ENCODE results near the gene TAS1R3. TPM values are rescaled to one million over a fixed set of nuclear protein-coding genes. Genes with fewer than 3 reads are reported as not detected.

The TAS1R3 gene
- total RNA-seq, 8 experiments from 2014 or later = 0.65 to 2.3 (median 1.2) TPM

GRCh38 chr1:1291023-1291528 is 40.0 kb upstream of the TAS1R3 start:
- no peak overlapping the region for H3K27ac ChIP-seq
- no peak overlapping the region for H3K4me3 ChIP-seq
- ATAC-seq (replicated peaks in 6 of 8) = peak; percentile 36 to 55 (median 48)

GRCh38 chr1:1291548-1292441 is 39.3 kb upstream of the TAS1R3 start:
- Histone ChIP-seq H3K4me3 (no peak overlapping the region), H3K27ac (no peak overlapping the region), H3K4me1 (replicated peaks in 1 of 2) (peaks cover 15 to 18% of the 10 kb centered on the region in 2 donors)
- in situ Hi-C loops (cut with MboI; ENCODE audit: low pct_unique_long_range_greater_than_20kb in 2 of 9, low sequenced_read_pairs in 9 of 9, unreplicated experiment in 9 of 9) = no loop called here
- peak; percentile 57 to 87 (median 66) for ATAC-seq (replicated peaks in 6 of 8)
- 10 to 27% (median 21%) methylated on average over 8 to 11 of the region's 45 CpGs; no CpG with 5 or more reads in 7 of the 10 experiments for WGBS, 10 experiments

More at GRCh38 chr1:1291023-1291528, 40.0 kb upstream of the TAS1R3 start:
- WGBS, 10 experiments = 27 to 40% (median 27%) methylated on average over 2 to 9 of the region's 28 CpGs; no CpG with 5 or more reads in 7 of the 10 experiments
- H3K4me1 ChIP-seq (replicated peaks in 1 of 2) = peaks cover 15 to 18% of the 10 kb centered on the region in 2 donors
- in situ Hi-C loops (cut with MboI; ENCODE audit: low pct_unique_long_range_greater_than_20kb in 2 of 9, low sequenced_read_pairs in 9 of 9, unreplicated experiment in 9 of 9) = no loop called here

- Histone ChIP-seq H3K27ac (no peak overlapping the region), H3K4me3 (no peak overlapping the region), H3K4me1 (replicated peaks in 1 of 2) (peaks cover 15 to 18% of the 10 kb centered on the region in 2 donors)
- peak in 1 of 8 experiments; percentile 0 for ATAC-seq (replicated peaks in 6 of 8)
- WGBS, 10 experiments = 100% methylated on average over 1 of the region's 9 CpGs; no CpG with 5 or more reads in 7 of the 10 experiments
- in situ Hi-C loops (cut with MboI; ENCODE audit: low pct_unique_long_range_greater_than_20kb in 2 of 9, low sequenced_read_pairs in 9 of 9, unreplicated experiment in 9 of 9) = no loop called here
Measured at GRCh38 chr1:1292442-1292779, 38.7 kb upstream of the TAS1R3 start.

- Histone ChIP-seq H3K4me3 (no peak overlapping the region), H3K4me1 (replicated peaks in 1 of 2) (peaks cover 15 to 18% of the 10 kb centered on the region in 2 donors), H3K27ac (no peak overlapping the region)
- ATAC-seq (replicated peaks in 6 of 8) = no peak
- in situ Hi-C loops (cut with MboI; ENCODE audit: low pct_unique_long_range_greater_than_20kb in 2 of 9, low sequenced_read_pairs in 9 of 9, unreplicated experiment in 9 of 9) = no loop called here
- WGBS, 10 experiments = 86 to 100% (median 93%) methylated on average over 1 to 13 of the region's 18 CpGs; no CpG with 5 or more reads in 6 of the 10 experiments
Measured at GRCh38 chr1:1292851-1293250, 38.2 kb upstream of the TAS1R3 start.

GRCh38 chr1:1293263-1294249 is 37.5 kb upstream of the TAS1R3 start:
- H3K4me1 ChIP-seq (replicated peaks in 1 of 2) = peaks cover 16 to 19% of the 10 kb centered on the region in 2 donors
- no peak overlapping the region for H3K4me3 ChIP-seq
- 73 to 100% (median 77%) methylated on average over 4 to 21 of the region's 94 CpGs; no CpG with 5 or more reads in 7 of the 10 experiments for WGBS, 10 experiments
- ATAC-seq (replicated peaks in 6 of 8) = peak in 3 of 8 experiments; percentile 41 to 57 (median 56)
- no peak overlapping the region for H3K27ac ChIP-seq
- in situ Hi-C loops (cut with MboI; ENCODE audit: low pct_unique_long_range_greater_than_20kb in 2 of 9, low sequenced_read_pairs in 9 of 9, unreplicated experiment in 9 of 9) = no loop called here

GRCh38 chr1:1294250-1294890 is 36.7 kb upstream of the TAS1R3 start:
- Histone ChIP-seq H3K4me3 (no peak overlapping the region), H3K27ac (no peak overlapping the region), H3K4me1 (replicated peaks in 1 of 2) (peaks cover 23 to 25% of the 10 kb centered on the region in 2 donors)
- ATAC-seq (replicated peaks in 6 of 8) = no peak
- in situ Hi-C loops (cut with MboI; ENCODE audit: low pct_unique_long_range_greater_than_20kb in 2 of 9, low sequenced_read_pairs in 9 of 9, unreplicated experiment in 9 of 9) = no loop called here
- WGBS, 10 experiments = 78 to 100% (median 93%) methylated on average over 1 to 27 of the region's 58 CpGs; no CpG with 5 or more reads in 7 of the 10 experiments

- WGBS, 10 experiments = 80 to 100% (median 95%) methylated on average over 1 to 18 of the region's 35 CpGs; no CpG with 5 or more reads in 4 of the 10 experiments
- no peak for ATAC-seq (replicated peaks in 6 of 8)
- Histone ChIP-seq H3K4me1 (replicated peaks in 1 of 2) (peaks cover 28 to 29% of the 10 kb centered on the region in 2 donors), H3K4me3 (no peak overlapping the region), H3K27ac (no peak overlapping the region)
- in situ Hi-C loops (cut with MboI; ENCODE audit: low pct_unique_long_range_greater_than_20kb in 2 of 9, low sequenced_read_pairs in 9 of 9, unreplicated experiment in 9 of 9) = no loop called here
Measured at GRCh38 chr1:1295154-1295923, 35.7 kb upstream of the TAS1R3 start.

- no peak overlapping the region for H3K4me3 ChIP-seq
- ATAC-seq (replicated peaks in 6 of 8) = no peak
- WGBS, 10 experiments = 87 to 100% (median 98%) methylated on average over 7 to 14 of the region's 62 CpGs; no CpG with 5 or more reads in 6 of the 10 experiments
- in situ Hi-C loops (cut with MboI; ENCODE audit: low pct_unique_long_range_greater_than_20kb in 2 of 9, low sequenced_read_pairs in 9 of 9, unreplicated experiment in 9 of 9) = no loop called here
- no peak overlapping the region for H3K27ac ChIP-seq
- H3K4me1 ChIP-seq (replicated peaks in 1 of 2) = peaks cover 19 to 24% of the 10 kb centered on the region in 2 donors
Measured at GRCh38 chr1:1296070-1297061, 34.7 kb upstream of the TAS1R3 start.

- Histone ChIP-seq H3K27ac (no peak overlapping the region), H3K4me1 (replicated peaks in 1 of 2) (peaks cover 12 to 14% of the 10 kb centered on the region in 2 donors), H3K4me3 (no peak overlapping the region)
- in situ Hi-C loops (cut with MboI; ENCODE audit: low pct_unique_long_range_greater_than_20kb in 2 of 9, low sequenced_read_pairs in 9 of 9, unreplicated experiment in 9 of 9) = no loop called here
- WGBS, 10 experiments = 80 to 100% (median 88%) methylated on average over 1 to 18 of the region's 31 CpGs; no CpG with 5 or more reads in 6 of the 10 experiments
- no peak for ATAC-seq (replicated peaks in 6 of 8)
Measured at GRCh38 chr1:1297802-1298424, 33.2 kb upstream of the TAS1R3 start.

- 28 to 94% (median 55%) methylated on average over 1 to 7 of the region's 30 CpGs; no CpG with 5 or more reads in 6 of the 10 experiments for WGBS, 10 experiments
- in situ Hi-C loops (cut with MboI; ENCODE audit: low pct_unique_long_range_greater_than_20kb in 2 of 9, low sequenced_read_pairs in 9 of 9, unreplicated experiment in 9 of 9) = no loop called here
- no peak overlapping the region for H3K4me3 ChIP-seq
Measured at GRCh38 chr1:1298861-1299685, 32.0 kb upstream of the TAS1R3 start.

More at GRCh38 chr1:1298861-1299685, 32.0 kb upstream of the TAS1R3 start:
- peak in 6 of 8 experiments; percentile 47 to 81 (median 74) for ATAC-seq (replicated peaks in 6 of 8)
- H3K27ac ChIP-seq = peak overlapping the region; percentile 32 to 64
- H3K4me1 ChIP-seq (replicated peaks in 1 of 2) = peaks cover 16 to 18% of the 10 kb centered on the region in 2 donors

All from motor neuron (in vitro differentiated cells).